Neuron (in vitro differentiated cells): Measurements from ENCODE around the gene ZEB1.
A peak's percentile ranks its signal among the peaks of the same experiment; 100 is the strongest.

Experiments
- H2AFZ ChIP-seq: one replicate; pipeline ENCODE4 v1.6.1; 2013; ENCODE audit warnings: low read depth, mild to moderate bottlenecking, inconsistent platforms, low read length, moderate library complexity
- H3K27me3 ChIP-seq: one replicate; pipeline ENCODE4 v1.6.1; 2013; ENCODE audit warnings: low read length; ENCODE audit not compliant: insufficient read depth
- H3K36me3 ChIP-seq: one replicate; pipeline ENCODE4 v1.6.1; 2013; ENCODE audit warnings: low read length; ENCODE audit not compliant: insufficient read depth
- H3K4me1 ChIP-seq: one replicate; pipeline ENCODE4 v1.6.1; 2013; ENCODE audit warnings: low read length; ENCODE audit not compliant: insufficient read depth
- H3K4me3 ChIP-seq: 2 replicates; pipeline ENCODE4 v1.5.1; 2013; ENCODE audit warnings: mild to moderate bottlenecking, low read length, moderate library complexity
- H3K9me3 ChIP-seq: one replicate; pipeline ENCODE4 v1.6.1; 2013; ENCODE audit warnings: low read length

Gene ZEB1

DNA sequence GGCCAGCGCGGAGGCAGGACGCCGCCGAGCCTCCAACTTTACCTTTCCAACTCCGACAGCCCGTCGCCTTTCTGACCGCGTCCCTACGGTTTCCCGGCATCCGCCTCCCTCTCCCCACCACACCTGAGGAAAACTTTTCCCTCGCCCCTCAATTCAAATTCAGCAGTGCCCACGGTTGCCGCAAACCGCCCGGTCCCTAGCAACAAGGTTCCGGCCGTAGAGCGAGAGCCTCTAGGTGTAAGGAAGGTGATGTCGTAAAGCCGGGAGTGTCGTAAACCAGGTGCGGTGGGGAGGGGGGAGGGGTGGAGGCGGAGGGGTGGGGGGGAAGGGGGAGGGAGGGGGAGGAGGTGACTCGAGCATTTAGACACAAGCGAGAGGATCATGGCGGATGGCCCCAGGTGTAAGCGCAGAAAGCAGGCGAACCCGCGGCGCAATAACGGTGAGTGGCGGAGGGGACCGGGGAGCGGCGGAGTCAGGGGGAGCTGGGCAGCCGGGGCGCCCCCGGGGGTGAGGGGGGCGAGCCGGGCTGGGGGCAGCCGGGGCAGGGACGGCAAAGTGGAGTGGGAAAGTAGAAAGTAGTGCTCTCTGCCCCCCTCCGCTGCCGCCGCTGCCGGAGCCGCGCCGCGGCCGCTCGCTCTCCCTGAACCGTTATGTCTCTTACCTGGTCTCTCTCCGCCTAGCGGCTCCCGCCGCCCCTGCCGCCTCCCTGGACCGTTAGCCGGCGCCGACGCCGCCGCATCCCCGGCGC lies at the start of gene ZEB1:
ZEB1 (plus strand) TSS at position 363 of the 748 bp plus-strand sequence; CDS start at position 382, 19 bp downstream.
- no peaks in the 10 kb centered on the region for H3K36me3 ChIP-seq
- no peaks in the 10 kb centered on the region for H3K27me3 ChIP-seq
- no peaks in the 10 kb centered on the region for H3K9me3 ChIP-seq
- peak within 1 kb of the TSS; percentile 92 for H2AFZ ChIP-seq
- H3K4me1 ChIP-seq, result peaks cover 38% of the 10 kb centered on the region
- peak within 1 kb of the TSS; percentile 100 for H3K4me3 ChIP-seq

DNA sequence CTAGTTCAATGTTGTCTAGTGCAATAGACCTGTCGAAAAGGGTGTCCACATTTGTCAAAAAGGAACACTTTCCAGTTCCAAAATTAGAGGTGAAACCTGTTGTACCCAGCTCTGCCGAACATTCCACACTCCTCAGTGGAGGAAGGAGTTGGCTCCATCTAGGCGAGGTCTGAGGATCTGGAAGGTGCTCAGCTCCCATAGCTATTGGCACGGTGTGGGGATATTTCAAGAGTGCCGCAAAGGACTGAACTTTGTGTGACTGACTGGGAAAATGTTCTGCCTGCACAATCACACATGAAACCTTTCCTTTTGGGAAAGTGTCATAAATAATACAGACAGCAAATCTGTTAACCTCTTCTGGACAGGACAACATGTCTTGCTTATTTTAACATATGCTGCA lies 48.1 kb upstream of the ZEB1 start:
- no peaks in the 10 kb centered on the region for H3K36me3 ChIP-seq
- no peak overlapping the region for H3K4me3 ChIP-seq
- no peaks in the 10 kb centered on the region for H3K4me1 ChIP-seq
- no peaks in the 10 kb centered on the region for H3K27me3 ChIP-seq
- H3K9me3 ChIP-seq, result peaks cover 3% of the 10 kb centered on the region
- H2AFZ ChIP-seq, result no peak overlapping the region

DNA sequence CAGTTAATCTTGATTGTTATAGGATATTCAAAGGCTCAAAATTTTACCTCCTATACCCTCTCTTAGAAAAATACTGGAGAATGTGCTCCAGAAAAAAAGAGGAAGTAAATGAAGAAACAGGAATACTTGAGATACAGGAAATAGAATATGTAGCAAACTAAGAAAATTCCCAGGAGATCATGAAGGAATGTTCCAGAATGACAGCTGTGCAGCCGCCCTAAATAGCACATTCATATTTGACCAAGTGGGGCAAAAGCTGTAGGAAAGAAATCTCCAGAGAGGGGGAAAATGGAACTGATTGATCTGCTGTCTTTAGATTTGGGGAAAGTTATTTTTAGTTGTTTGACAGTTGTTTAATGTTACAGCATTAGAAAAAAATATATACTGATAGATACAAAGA lies 46.2 kb upstream of the ZEB1 start:
- Histone ChIP-seq H3K4me3 (no peak overlapping the region), H2AFZ (no peak overlapping the region), H3K9me3 (peaks cover 3% of the 10 kb centered on the region)

DNA sequence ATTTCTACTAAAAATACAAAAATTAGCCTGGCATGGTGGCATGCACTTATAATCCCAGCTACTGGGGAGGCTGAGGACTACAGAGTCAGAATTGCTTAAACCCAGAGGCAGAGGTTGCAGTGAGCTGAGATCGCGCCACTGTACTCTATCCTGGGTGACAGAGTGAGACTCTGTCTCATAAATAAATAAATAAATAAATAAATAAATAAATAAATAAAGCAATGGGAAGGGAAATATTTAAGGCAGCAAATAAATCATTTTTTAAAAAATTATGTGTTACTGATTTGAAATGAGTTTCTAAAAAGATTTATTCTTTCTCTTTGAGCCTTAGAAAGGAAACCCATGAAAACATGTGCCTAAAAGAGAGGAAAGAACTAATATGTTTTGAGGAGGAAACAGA lies 45.2 kb upstream of the ZEB1 start:
- Histone ChIP-seq H2AFZ (no peak overlapping the region), H3K4me3 (no peak overlapping the region), H3K27me3 (no peaks in the 10 kb centered on the region)

More for the DNA sequence above, 46.2 kb upstream of the ZEB1 start:
- no peaks in the 10 kb centered on the region for H3K4me1 ChIP-seq
- no peaks in the 10 kb centered on the region for H3K27me3 ChIP-seq
- no peaks in the 10 kb centered on the region for H3K36me3 ChIP-seq

DNA sequence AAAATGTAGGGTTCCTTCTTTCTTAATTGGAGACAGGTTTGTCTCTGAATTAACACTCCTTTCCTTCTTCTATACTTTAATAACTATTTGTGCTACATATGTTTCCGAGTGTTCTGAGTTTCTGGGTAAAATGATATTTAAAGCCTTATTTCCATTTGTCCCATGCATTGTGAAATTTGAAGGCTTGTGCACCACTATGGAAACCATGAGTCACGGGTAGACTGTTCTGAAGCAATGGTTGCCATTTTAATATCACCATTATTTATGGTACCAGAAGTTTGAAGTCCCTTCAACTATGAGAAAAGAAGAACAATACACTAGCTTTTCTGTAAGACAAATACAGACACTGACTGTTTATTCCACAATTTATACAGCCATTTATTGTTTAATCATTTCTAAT lies 44.7 kb upstream of the ZEB1 start:
- H3K9me3 ChIP-seq, result peaks cover 3% of the 10 kb centered on the region
- H3K36me3 ChIP-seq, result no peaks in the 10 kb centered on the region
- H3K4me3 ChIP-seq, result no peak overlapping the region
- no peaks in the 10 kb centered on the region for H3K4me1 ChIP-seq
- no peak overlapping the region for H2AFZ ChIP-seq
- no peaks in the 10 kb centered on the region for H3K27me3 ChIP-seq

More for the DNA sequence above, 45.2 kb upstream of the ZEB1 start:
- Histone ChIP-seq H3K36me3 (no peaks in the 10 kb centered on the region), H3K4me1 (no peaks in the 10 kb centered on the region), H3K9me3 (peaks cover 3% of the 10 kb centered on the region)

GRCh38 chr10:31278279-31278941 lies 40.6 kb upstream of the ZEB1 start:
- Histone ChIP-seq H2AFZ (no peak overlapping the region), H3K36me3 (no peaks in the 10 kb centered on the region), H3K27me3 (no peaks in the 10 kb centered on the region), H3K4me1 (no peaks in the 10 kb centered on the region), H3K9me3 (no peaks in the 10 kb centered on the region), H3K4me3 (no peak overlapping the region)

DNA sequence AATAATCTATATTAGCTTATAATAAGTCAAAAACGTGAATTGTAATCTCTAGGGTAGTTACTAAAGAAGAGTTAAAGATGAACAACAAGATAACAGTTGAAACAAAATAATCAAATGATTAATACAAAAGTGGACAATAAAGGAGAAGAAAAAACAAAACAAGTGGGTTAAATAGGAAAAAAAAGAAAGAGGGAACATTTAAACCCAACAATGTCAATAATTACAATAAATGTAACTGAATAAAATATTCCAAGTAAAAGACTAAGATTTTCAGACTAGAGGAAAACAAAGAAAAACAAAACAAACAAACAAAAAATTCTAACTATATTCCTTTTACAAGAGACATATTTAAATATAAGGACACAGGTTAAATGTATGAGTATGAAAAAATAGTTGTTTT lies 38.0 kb upstream of the ZEB1 start:
- Histone ChIP-seq H3K9me3 (no peaks in the 10 kb centered on the region), H2AFZ (no peak overlapping the region), H3K4me1 (no peaks in the 10 kb centered on the region), H3K4me3 (no peak overlapping the region), H3K36me3 (no peaks in the 10 kb centered on the region), H3K27me3 (no peaks in the 10 kb centered on the region)

GRCh38 chr10:31288001-31288400 lies 31.0 kb upstream of the ZEB1 start:
- Histone ChIP-seq H3K4me1 (no peaks in the 10 kb centered on the region), H3K36me3 (no peaks in the 10 kb centered on the region), H2AFZ (no peak overlapping the region), H3K9me3 (no peaks in the 10 kb centered on the region), H3K4me3 (no peak overlapping the region), H3K27me3 (no peaks in the 10 kb centered on the region)

DNA sequence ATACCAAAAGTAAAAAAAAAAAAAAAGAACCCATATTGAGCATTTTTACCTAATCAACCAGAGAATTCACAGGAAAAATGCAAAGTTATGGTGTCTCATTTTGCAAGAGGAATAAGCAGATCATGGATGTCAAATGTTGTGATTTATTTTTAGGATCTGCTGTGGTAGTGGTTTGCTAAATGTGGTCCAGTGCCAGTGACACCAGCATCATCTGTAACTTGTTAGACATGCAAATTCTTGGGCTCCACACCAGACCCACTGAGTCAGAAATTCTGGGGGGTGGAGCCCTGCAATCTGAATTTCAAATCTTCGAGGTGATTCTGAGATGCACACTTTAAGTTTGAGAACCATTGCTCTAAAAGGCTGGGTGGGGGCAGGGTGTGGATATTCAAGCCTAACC lies 30.1 kb upstream of the ZEB1 start:
- Histone ChIP-seq H2AFZ (no peak overlapping the region), H3K36me3 (no peaks in the 10 kb centered on the region), H3K4me1 (no peaks in the 10 kb centered on the region), H3K4me3 (no peak overlapping the region), H3K9me3 (no peaks in the 10 kb centered on the region), H3K27me3 (no peaks in the 10 kb centered on the region)

DNA sequence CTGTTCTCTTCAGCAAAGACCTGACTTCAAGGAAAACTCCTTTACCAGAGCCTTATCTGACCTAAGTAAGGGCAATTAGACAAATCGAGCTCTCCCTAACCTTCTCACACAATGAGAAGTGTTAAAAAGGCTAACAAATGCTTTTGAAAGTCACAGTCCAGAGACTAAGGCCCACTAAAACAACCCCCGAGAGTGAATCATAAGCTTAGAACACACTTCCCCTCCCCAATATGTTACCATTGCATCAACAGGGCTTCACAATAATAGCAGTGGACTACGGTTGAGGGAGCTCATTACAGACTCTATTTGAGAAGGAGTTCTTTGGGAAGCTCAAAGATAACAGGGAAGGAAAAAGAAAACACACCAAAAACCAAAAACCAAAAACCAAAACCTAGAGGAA lies 28.6 kb upstream of the ZEB1 start:
- Histone ChIP-seq H3K27me3 (no peaks in the 10 kb centered on the region), H3K4me3 (no peak overlapping the region), H2AFZ (no peak overlapping the region), H3K4me1 (no peaks in the 10 kb centered on the region), H3K9me3 (no peaks in the 10 kb centered on the region), H3K36me3 (no peaks in the 10 kb centered on the region)

- Histone ChIP-seq H3K36me3 (no peaks in the 10 kb centered on the region), H3K4me1 (no peaks in the 10 kb centered on the region), H3K9me3 (no peaks in the 10 kb centered on the region)
Observed at GRCh38 chr10:31291123-31291522, 27.9 kb upstream of the ZEB1 start.

DNA sequence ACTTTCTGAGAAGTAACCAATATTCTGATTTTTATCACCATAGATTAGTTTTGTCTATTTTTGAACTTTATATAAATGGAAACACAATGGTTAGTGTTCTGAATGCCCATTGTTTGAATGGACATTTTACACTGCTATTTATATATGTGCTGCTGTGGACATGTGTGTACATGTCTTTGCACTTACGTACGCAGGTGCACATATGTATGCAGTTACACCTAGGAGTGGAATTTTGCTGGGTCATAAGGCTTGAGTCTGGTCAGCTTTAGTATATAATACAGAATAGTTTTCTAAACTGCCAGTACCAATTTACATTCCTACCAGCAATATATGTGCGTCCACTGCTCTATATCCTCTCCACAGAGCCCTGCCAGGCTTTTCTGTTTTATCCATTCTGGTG lies 24.5 kb upstream of the ZEB1 start:
- H3K27me3 ChIP-seq, result no peaks in the 10 kb centered on the region
- H3K4me3 ChIP-seq, result no peak overlapping the region
- H3K36me3 ChIP-seq, result no peaks in the 10 kb centered on the region
- no peaks in the 10 kb centered on the region for H3K4me1 ChIP-seq
- no peak overlapping the region for H2AFZ ChIP-seq
- no peaks in the 10 kb centered on the region for H3K9me3 ChIP-seq

More at GRCh38 chr10:31291123-31291522, 27.9 kb upstream of the ZEB1 start:
- no peaks in the 10 kb centered on the region for H3K27me3 ChIP-seq
- no peak overlapping the region for H3K4me3 ChIP-seq
- no peak overlapping the region for H2AFZ ChIP-seq

GRCh38 chr10:31296754-31297153 lies 22.3 kb upstream of the ZEB1 start:
- no peak overlapping the region for H2AFZ ChIP-seq
- no peaks in the 10 kb centered on the region for H3K4me1 ChIP-seq
- H3K9me3 ChIP-seq, result no peaks in the 10 kb centered on the region
- no peaks in the 10 kb centered on the region for H3K27me3 ChIP-seq
- no peaks in the 10 kb centered on the region for H3K36me3 ChIP-seq
- no peak overlapping the region for H3K4me3 ChIP-seq
